PC-3 (cell line): Measurements from ENCODE around the gene PKDCC.

Experiments used
- CTCF ChIP-seq: fragments of 300-600 bp; sonication (generic); conservative IDR thresholded peaks from 2 replicates; pipeline ENCODE4 v1.5.1; 2017; ENCODE audit warnings: antibody characterized with exemption, low read depth, mild to moderate bottlenecking, low read length
- EZH2 ChIP-seq: fragments of 300-600 bp; sonication (generic); IDR thresholded peaks from one replicate; pipeline ENCODE4 v1.6.1; 2017; ENCODE audit warnings: antibody characterized with exemption, mild to moderate bottlenecking, low read length; ENCODE audit not compliant: unreplicated experiment
- EZH2phosphoT487 ChIP-seq: fragments of 300-600 bp; sonication (generic); IDR thresholded peaks from 2 replicates; pipeline ENCODE4 v1.6.1; 2018; ENCODE audit warnings: mild to moderate bottlenecking, antibody characterized with exemption, low read length, borderline replicate concordance

- TF ChIP-seq CTCF = no peak
- TF ChIP-seq EZH2 = no peak
- TF ChIP-seq EZH2phosphoT487 = no peak
These were observed 15.6 kb upstream of the PKDCC start for GRCh38 chr2:42032224-42032620.
